Lower lobe of right lung (tissue), 2 donors: Measurements from ENCODE around the gene MAGEF1. TPM values are rescaled to one million over a fixed set of nuclear protein-coding genes. Genes with fewer than 3 reads are reported as not detected.
A peak's percentile ranks its signal among the peaks of the same experiment; 100 is the strongest.

Experiments
- ATAC-seq, 2 donors: fragments of 200-7000 bp; cut with Tn5 transposase; one replicate each; pipeline ENCODE4 v1.9.1; 2020 to 2022; ENCODE audit warnings: mild to moderate bottlenecking in 2 of 2, moderate library complexity in 2 of 2
- DNase-seq: peaks from one replicate; pipeline ENCODE4 v3.0.0-alpha.2; 2020
- H3K27ac ChIP-seq: fragments of 200-600 bp; one replicate; pipeline ENCODE4 v1.8.0; 2022
- H3K27me3 ChIP-seq: fragments of 200-600 bp; one replicate; pipeline ENCODE4 v1.8.0; 2022; ENCODE audit warnings: low read depth
- H3K36me3 ChIP-seq: fragments of 200-600 bp; one replicate; pipeline ENCODE4 v1.8.0; 2022; ENCODE audit warnings: mild to moderate bottlenecking
- H3K4me1 ChIP-seq: fragments of 200-600 bp; one replicate; pipeline ENCODE4 v1.8.0; 2022
- H3K4me3 ChIP-seq: fragments of 200-600 bp; one replicate; pipeline ENCODE4 v1.8.0; 2022; ENCODE audit warnings: mild to moderate bottlenecking
- H3K9me3 ChIP-seq: fragments of 200-600 bp; one replicate; pipeline ENCODE4 v1.8.0; 2022
- intact Hi-C: fragments of 100-400 bp; cut with DNase I; formaldehyde crosslinking; loops from one replicate; pipeline ENCODE4 v1.11.0; 2022
- total RNA-seq: library from RNA; stranded (reverse); fragmentation: NEBNext Ultra II Directional; extraction: Animal tissue kit (Norgen Biotek cat#: 25700); gene quantifications from one replicate; pipeline ENCODE4 v1.2.1, GENCODE V29; 2021
- TF ChIP-seq, protein P1 (sequence below): fragments of 200-600 bp; IDR thresholded peaks from one replicate; pipeline ENCODE4 v1.8.0; 2022; ENCODE audit warnings: antibody characterized with exemption, mild to moderate bottlenecking
- donor health status: DM: no; HTN: yes; CAD: no; lungs with severe emphysema.

Gene MAGEF1
- total RNA-seq, 1 donor from 2014 or later, result 23.5 TPM

GRCh38 chr3:184751204-184752040 is 39.6 kb upstream of the MAGEF1 start:
- Histone ChIP-seq H3K27me3 (peaks cover 14% of the 10 kb centered on the region), H3K9me3 (no peaks in the 10 kb centered on the region), H3K4me1 (peaks cover 3% of the 10 kb centered on the region), H3K36me3 (no peaks in the 10 kb centered on the region), H3K4me3 (no peak overlapping the region), H3K27ac (no peak overlapping the region)
- intact Hi-C loops, result no loop called here
- ATAC-seq (no peak), DNase-seq (no peak)
- TF ChIP-seq, protein P1, sequence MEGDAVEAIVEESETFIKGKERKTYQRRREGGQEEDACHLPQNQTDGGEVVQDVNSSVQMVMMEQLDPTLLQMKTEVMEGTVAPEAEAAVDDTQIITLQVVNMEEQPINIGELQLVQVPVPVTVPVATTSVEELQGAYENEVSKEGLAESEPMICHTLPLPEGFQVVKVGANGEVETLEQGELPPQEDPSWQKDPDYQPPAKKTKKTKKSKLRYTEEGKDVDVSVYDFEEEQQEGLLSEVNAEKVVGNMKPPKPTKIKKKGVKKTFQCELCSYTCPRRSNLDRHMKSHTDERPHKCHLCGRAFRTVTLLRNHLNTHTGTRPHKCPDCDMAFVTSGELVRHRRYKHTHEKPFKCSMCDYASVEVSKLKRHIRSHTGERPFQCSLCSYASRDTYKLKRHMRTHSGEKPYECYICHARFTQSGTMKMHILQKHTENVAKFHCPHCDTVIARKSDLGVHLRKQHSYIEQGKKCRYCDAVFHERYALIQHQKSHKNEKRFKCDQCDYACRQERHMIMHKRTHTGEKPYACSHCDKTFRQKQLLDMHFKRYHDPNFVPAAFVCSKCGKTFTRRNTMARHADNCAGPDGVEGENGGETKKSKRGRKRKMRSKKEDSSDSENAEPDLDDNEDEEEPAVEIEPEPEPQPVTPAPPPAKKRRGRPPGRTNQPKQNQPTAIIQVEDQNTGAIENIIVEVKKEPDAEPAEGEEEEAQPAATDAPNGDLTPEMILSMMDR, result no peak

- DNase-seq (no peak), ATAC-seq (no peak)
- H3K4me3 ChIP-seq, result no peak overlapping the region
- intact Hi-C loops, result no loop called here
- TF ChIP-seq, protein P1, result no peak
- no peaks in the 10 kb centered on the region for H3K36me3 ChIP-seq
- no peaks in the 10 kb centered on the region for H3K9me3 ChIP-seq
- H3K27me3 ChIP-seq, result peaks cover 14% of the 10 kb centered on the region
- H3K27ac ChIP-seq, result no peak overlapping the region
- no peaks in the 10 kb centered on the region for H3K4me1 ChIP-seq
Observed at GRCh38 chr3:184750349-184751083, 38.7 kb upstream of the MAGEF1 start.

DNA sequence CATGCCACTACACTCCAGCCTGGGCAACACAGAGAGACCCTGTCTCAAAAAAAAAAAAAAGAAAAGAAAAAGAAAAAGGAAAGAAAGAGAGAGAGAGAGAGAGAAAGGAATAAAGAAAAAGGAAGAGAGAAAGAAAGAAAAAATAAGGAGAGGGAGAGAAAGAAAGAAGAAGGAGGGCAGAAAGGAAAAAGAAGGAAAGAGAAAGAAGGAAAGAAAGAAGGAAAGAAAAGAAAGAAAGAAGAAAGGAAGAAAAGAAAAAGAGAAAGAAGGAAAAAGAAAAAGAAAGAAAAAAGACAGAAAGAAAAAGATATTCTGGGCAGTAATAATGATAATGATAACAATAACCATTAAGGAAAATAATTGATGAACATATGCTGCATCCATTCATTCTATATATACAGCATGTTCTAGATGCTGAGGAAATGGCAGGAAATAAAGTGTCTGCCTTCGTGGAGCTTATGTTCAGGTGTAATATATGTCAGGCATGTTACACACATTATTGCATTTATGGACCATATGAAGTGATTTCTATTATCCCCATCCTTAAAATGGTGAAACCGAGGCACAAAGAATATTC is 37.4 kb upstream of the MAGEF1 start:
- DNase-seq, result no peak
- H3K4me1 ChIP-seq, result no peaks in the 10 kb centered on the region

DNA sequence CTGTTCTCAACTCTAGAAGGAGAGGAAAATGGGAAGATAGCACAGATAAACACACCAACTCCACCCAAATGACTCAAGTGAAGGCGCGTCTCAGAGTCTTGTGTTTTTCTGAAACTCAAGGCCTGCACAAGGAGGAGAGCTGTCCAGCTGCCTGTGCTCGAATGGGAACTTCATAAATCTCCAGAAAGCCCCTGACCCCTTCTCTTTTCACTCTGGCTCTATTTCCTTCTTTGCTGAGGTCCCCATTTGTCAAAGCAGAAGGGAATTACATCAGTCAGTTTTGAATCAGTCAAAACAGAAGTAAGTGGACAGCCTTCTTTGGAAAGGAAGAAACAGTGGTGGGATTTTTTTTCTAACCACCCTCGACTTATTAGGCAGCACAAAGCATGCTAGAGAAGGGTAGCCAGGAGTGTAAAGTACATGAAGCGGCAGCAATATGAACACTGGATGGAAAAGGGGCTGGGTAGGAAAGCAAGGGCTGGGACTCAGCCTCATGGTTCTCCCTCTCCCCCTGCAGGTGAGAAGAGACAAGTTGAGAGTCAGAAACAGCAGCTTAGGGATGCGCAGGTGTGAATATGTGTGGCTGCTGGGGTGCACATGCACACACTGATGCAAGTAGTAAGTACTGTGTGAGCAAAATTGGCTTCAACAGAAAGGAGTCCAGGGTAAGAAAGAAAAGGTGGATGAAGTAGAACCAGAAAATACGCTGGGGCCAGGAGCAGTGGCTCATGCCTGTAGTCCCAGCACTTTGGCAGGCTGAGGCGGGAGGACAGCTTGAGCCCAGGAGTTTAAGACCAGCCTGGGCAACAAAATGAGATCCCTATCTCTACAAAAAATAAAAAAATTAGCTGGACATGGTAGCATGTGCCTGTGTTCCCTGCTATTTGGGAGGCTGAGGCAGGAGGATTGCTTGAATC is 36.6 kb upstream of the MAGEF1 start:
- no peaks in the 10 kb centered on the region for H3K4me1 ChIP-seq
- no peaks in the 10 kb centered on the region for H3K36me3 ChIP-seq
- intact Hi-C loops, result no loop called here
- H3K27ac ChIP-seq, result no peak overlapping the region
- H3K9me3 ChIP-seq, result no peaks in the 10 kb centered on the region
- no peak overlapping the region for H3K4me3 ChIP-seq
- H3K27me3 ChIP-seq, result peaks cover 14% of the 10 kb centered on the region
- ATAC-seq (peak in 1 of 2 donors; percentile 13), DNase-seq (no peak)
- TF ChIP-seq, protein P1, result no peak

More for the DNA sequence above, 37.4 kb upstream of the MAGEF1 start:
- TF ChIP-seq, protein P1, result no peak
- Histone ChIP-seq H3K36me3 (no peaks in the 10 kb centered on the region), H3K9me3 (no peaks in the 10 kb centered on the region), H3K4me3 (no peak overlapping the region), H3K27me3 (peaks cover 14% of the 10 kb centered on the region), H3K27ac (no peak overlapping the region)
- ATAC-seq, result no peak
- intact Hi-C loops, result no loop called here
